Subcutaneous abdominal adipose tissue (tissue), 5 donors: ENCODE data around the gene PDZRN4.
"Not testable (repeated sequence)": the region's sequence is repeated elsewhere in the genome, so short reads cannot be mapped to it uniquely, and the experiment has no call there.

Experiments
- H3K27ac ChIP-seq: one replicate; pipeline ENCODE4 v1.7.0; 2013; ENCODE audit warnings: low read depth, mild to moderate bottlenecking, inconsistent platforms, low read length, moderate library complexity
- H3K27me3 ChIP-seq, 5 donors: one replicate each; pipeline ENCODE4 v1.7.0; 2013; ENCODE audit warnings: low read length in 5 of 5, inconsistent platforms in 1 of 5; ENCODE audit not compliant: control insufficient read depth in 5 of 5, insufficient read depth in 4 of 5
- H3K36me3 ChIP-seq, 5 donors: one replicate each; pipeline ENCODE4 v1.7.0; 2013; ENCODE audit warnings: low read length in 5 of 5; ENCODE audit not compliant: control insufficient read depth in 5 of 5, insufficient read depth in 5 of 5
- H3K4me1 ChIP-seq, 5 donors: one replicate each; pipeline ENCODE4 v1.7.0; 2013; ENCODE audit warnings: low read length in 5 of 5, mild to moderate bottlenecking in 3 of 5, moderate library complexity in 1 of 5; ENCODE audit not compliant: control insufficient read depth in 5 of 5, insufficient read depth in 5 of 5
- H3K4me3 ChIP-seq, 5 donors: one replicate each; pipeline ENCODE4 v1.7.0; 2013; ENCODE audit warnings: low read length in 5 of 5, low read depth in 1 of 5
- H3K9ac ChIP-seq, 5 donors: one replicate each; pipeline ENCODE4 v1.7.0; 2013; ENCODE audit warnings: low read length in 5 of 5, mild to moderate bottlenecking in 4 of 5, moderate library complexity in 3 of 5
- H3K9me3 ChIP-seq, 5 donors: one replicate each; pipeline ENCODE4 v1.7.0; 2013; ENCODE audit warnings: low read length in 5 of 5; ENCODE audit not compliant: control insufficient read depth in 5 of 5
- donor health status: healthy.
- donor health status: healthy.
- donor health status: healthy.
- donor health status: healthy.
- donor health status: healthy.

PDZRN4 gene

DNA sequence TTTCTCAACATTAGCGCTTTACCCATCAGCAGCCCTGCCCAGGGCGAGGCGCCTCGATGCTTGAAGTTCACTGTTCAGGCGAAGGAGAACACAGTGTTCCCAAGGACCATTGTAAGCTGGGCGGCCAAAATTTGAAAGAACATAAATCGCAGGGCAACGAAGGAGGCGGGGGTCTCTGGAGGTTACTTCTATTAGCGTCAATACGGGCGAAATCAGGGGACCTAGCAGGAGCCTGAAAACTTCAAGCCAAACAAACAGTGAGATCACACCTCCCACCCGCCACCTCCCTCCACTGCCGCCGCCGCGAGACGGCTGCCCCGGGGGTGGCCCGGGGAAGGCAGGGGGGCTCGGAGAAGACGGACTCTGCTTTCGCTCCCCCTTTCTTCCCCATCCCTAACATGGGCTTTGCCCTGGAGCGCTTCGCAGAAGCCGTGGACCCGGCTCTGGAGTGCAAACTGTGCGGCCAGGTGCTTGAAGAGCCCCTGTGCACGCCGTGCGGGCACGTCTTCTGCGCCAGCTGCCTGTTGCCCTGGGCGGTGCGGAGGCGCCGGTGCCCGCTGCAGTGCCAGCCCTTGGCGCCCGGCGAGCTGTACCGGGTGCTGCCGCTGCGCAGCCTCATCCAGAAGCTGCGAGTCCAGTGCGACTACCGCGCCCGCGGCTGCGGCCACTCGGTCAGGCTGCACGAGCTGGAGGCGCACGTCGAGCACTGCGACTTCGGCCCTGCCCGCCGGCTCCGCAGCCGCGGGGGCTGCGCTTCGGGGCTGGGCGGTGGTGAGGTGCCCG, at the start of gene PDZRN4:
Gene PDZRN4 (plus strand): TSS at position 263 of the 783 bp plus-strand sequence.
- Histone ChIP-seq H3K36me3 (no peaks in the 10 kb centered on the region), H3K4me1 (peaks cover 0 to 16% (median 14%) of the 10 kb centered on the region in 5 donors), H3K27ac (no peak within 1 kb of the TSS), H3K4me3 (peak within 1 kb of the TSS in 4 of 5 donors; percentile 48 to 56 (median 51)), H3K27me3 (peaks cover 13 to 31% (median 23%) of the 10 kb centered on the region in 5 donors), H3K9me3 (no peaks in the 10 kb centered on the region), H3K9ac (no peak within 1 kb of the TSS)

DNA sequence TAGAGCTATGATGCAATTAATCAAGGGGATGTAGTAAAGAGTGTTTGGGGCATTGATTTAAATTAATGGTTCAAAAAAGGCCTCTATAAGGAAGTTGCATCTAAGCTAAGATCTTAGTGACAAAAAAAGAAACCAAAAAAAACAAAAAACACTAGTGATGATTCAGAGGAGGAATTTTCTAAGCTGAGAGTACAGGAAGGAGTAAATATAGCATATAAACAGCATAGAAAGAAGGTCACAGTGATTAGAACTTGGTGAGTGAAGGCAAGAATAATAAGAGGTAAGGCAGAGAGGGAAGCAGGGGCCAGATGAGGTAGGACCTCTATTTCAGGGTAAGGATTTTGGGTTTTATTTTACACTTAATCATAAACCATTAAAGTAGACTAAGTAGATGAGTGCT, 48.0 kb upstream of the PDZRN4 start:
- Histone ChIP-seq H3K9ac (no peak overlapping the region), H3K27ac (no peak overlapping the region), H3K27me3 (no peaks in the 10 kb centered on the region), H3K36me3 (no peaks in the 10 kb centered on the region), H3K4me3 (no peak overlapping the region), H3K4me1 (no peaks in the 10 kb centered on the region), H3K9me3 (no peaks in the 10 kb centered on the region)

DNA sequence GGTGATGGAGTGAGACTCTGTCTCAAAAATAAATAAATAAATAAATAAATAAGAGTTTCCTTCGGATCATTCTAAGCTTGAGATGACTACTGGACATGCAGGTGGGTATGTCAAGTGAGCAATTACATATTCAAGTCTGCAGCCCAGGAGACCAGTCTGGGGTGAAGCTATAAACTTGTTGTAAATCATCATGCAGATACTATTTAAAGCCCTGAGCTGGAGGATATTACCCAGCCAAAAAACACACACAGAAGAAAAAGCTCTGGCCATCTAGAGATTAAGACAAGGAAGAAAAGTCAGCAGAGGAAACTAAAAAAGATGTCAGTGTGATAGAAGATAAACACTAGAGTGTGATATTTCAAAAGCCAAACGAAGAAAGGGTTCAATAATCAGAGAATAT, 47.0 kb upstream of the PDZRN4 start:
- Histone ChIP-seq H3K36me3 (no peaks in the 10 kb centered on the region), H3K9ac (no peak overlapping the region), H3K27me3 (no peaks in the 10 kb centered on the region), H3K4me1 (no peaks in the 10 kb centered on the region), H3K27ac (no peak overlapping the region), H3K9me3 (no peaks in the 10 kb centered on the region), H3K4me3 (no peak overlapping the region)

DNA sequence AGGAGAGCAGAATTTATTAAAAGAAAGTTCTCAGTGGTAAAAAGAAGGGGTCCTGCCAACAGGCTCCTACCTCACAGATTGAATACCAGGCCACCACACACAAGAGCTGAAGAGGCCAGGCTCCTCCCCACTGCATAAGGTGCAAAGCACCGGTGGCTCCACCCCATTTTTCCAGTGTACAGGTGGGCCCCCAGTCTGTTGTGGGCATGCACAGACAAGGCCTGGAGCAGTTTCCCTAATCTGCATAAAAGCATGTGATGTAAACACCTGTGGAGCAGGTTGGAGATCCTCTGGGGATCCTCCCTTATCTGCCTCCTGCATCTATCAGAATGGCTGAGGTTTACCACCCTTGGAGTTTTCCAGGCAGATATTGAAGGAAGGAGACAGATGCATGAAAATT, 45.7 kb upstream of the PDZRN4 start:
- Histone ChIP-seq H3K27me3 (no peaks in the 10 kb centered on the region), H3K36me3 (no peaks in the 10 kb centered on the region), H3K4me1 (no peaks in the 10 kb centered on the region), H3K9me3 (no peaks in the 10 kb centered on the region), H3K27ac (no peak overlapping the region), H3K9ac (no peak overlapping the region), H3K4me3 (no peak overlapping the region)

DNA sequence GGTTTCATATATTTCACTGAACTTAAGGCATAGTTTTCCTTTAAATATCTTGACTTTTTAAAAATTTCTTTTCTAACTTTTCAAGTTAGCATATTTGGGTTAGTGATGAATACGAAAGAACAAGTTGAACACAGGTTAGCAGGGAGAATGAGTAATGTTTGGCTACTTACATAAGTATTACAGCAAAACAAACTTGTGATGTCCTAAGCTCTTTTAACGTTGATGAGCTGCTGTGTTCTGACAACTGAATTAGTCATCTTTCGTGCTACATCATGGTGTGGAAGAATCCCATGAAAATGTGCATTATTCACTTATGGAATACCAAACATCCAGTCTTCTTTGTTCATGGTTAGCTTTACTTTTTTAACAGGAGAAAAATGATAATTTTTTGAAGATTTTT, 36.3 kb upstream of the PDZRN4 start:
- H3K9ac ChIP-seq = no peak overlapping the region
- no peaks in the 10 kb centered on the region for H3K36me3 ChIP-seq
- no peak overlapping the region for H3K4me3 ChIP-seq
- H3K9me3 ChIP-seq = no peaks in the 10 kb centered on the region
- no peak overlapping the region for H3K27ac ChIP-seq
- H3K27me3 ChIP-seq = no peaks in the 10 kb centered on the region
- H3K4me1 ChIP-seq = no peaks in the 10 kb centered on the region

DNA sequence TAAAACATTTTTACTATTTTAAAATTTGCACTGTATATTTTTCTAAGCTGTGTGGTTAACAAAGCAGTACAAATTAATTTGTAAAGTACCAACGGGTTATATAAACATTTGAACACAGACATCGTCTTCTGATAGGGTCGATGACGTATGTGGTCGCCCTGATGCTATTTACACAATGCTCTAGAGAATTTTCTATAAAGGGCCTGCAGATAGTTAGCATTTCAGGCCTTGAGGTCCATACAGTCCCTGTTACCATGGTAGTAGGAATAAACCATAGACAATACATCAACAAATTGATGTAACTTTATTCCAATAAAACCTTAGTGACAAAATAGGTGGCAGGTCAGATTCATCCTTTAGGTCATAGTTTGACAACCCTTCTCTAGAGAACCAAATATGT, 25.7 kb upstream of the PDZRN4 start:
- no peak overlapping the region for H3K9ac ChIP-seq

DNA sequence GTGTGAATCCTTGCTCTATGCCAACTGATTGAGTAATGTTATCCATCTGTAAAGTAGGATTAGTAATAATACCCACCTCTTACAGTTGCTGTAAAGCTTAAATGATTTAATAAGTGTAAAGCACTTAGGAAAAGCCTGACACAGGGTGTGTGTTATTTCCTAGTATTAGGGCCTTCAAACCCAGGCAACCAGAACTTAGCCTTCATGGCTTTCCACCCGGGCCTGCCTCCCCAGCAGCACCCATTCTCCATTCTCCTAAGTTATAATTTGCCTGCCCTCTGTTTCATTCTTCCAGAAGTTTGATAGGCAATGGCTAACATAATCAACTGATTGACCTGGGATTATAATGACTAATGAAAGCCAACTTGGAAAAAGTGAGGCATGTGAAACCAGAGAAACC, 20.4 kb upstream of the PDZRN4 start:
- H3K4me1 ChIP-seq = no peaks in the 10 kb centered on the region
- H3K9ac ChIP-seq = no peak overlapping the region
- H3K36me3 ChIP-seq = no peaks in the 10 kb centered on the region
- no peak overlapping the region for H3K4me3 ChIP-seq
- no peaks in the 10 kb centered on the region for H3K27me3 ChIP-seq
- no peak overlapping the region for H3K27ac ChIP-seq
- H3K9me3 ChIP-seq = peaks cover 0 to 3% (median 0%) of the 10 kb centered on the region in 5 donors

More for the DNA sequence above, 25.7 kb upstream of the PDZRN4 start:
- Histone ChIP-seq H3K27ac (no peak overlapping the region), H3K36me3 (no peaks in the 10 kb centered on the region), H3K4me3 (no peak overlapping the region), H3K27me3 (no peaks in the 10 kb centered on the region), H3K4me1 (no peaks in the 10 kb centered on the region), H3K9me3 (no peaks in the 10 kb centered on the region)

DNA sequence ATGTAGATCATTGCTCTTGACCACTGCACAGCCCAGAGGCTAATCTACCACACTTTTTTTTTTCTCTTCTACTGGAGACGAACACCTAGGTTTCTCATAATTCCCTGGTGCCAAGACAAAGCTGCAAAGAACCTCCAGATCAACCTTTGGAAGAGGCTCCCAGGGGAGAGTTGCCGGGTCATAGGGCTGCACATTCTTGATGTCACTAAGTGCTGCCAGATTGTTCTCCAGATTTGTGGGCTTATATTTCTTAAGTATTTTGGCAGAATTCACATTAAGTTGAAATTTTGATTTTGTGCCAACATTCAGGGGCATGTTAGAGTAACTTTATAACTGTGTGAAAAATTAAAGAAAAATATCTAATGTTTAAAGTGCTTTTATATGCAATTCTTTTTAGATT, 13.5 kb upstream of the PDZRN4 start:
- no peak overlapping the region for H3K4me3 ChIP-seq
- no peaks in the 10 kb centered on the region for H3K27me3 ChIP-seq
- peaks cover 0 to 6% (median 0%) of the 10 kb centered on the region in 5 donors for H3K4me1 ChIP-seq
- no peak overlapping the region for H3K9ac ChIP-seq
- no peaks in the 10 kb centered on the region for H3K36me3 ChIP-seq
- H3K9me3 ChIP-seq = peaks cover 0 to 3% (median 0%) of the 10 kb centered on the region in 5 donors
- no peak overlapping the region for H3K27ac ChIP-seq

DNA sequence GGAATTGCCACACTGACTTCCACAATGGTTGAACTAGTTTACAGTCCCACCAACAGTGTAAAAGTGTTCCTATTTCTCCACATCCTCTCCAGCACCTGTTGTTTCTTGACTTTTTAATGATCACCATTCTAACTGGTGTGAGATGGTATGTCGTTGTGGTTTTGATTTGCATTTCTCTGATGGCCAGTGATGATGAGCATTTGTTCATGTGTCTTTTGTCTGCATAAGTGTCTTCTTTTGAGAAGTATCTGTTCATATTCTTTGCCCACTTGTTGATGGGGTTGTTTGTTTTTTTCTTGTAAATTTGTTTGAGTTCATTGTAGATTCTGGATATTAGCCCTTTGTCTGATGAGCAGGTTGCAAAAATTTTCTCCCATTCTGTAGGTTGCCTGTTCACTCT, 8.6 kb upstream of the PDZRN4 start:
- H3K9me3 ChIP-seq, H3K27ac ChIP-seq, H3K27me3 ChIP-seq, H3K9ac ChIP-seq, H3K4me3 ChIP-seq, H3K36me3 ChIP-seq, H3K4me1 ChIP-seq: not testable (repeated sequence)

DNA sequence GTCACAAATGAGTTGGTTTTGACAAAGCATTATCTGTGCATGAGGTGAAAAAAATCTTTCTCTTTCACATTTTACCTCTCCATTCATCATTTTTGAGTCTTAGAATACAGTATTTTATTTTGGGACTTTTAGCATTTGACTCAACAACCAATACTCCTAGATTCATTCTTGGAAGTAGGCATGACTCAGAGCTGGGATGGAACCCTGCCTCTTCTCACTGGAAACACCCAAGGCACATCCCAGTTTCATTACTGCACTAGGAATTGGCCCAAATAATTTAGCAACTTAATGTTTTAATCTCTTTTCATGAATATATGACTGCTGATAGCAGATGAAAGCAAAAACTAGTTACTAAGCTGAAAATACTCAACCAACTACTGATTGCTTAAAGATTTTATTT, 3.3 kb upstream of the PDZRN4 start:
- Histone ChIP-seq H3K4me1 (peaks cover 0 to 14% (median 13%) of the 10 kb centered on the region in 5 donors), H3K27me3 (peaks cover 13 to 25% (median 19%) of the 10 kb centered on the region in 5 donors), H3K36me3 (no peaks in the 10 kb centered on the region), H3K9me3 (no peaks in the 10 kb centered on the region), H3K27ac (no peak overlapping the region), H3K9ac (no peak overlapping the region), H3K4me3 (no peak overlapping the region)
